ENCODE data around the gene UBE2I.

- TF ChIP-seq CTCF (conservative IDR thresholded peaks at IDR 0.05; ENCODE audit: low read length) (no peak), EZH2phosphoT487 (IDR thresholded peaks at IDR 0.05; ENCODE audit: borderline replicate concordance) (no peak)
These were observed 18.4 kb upstream of the UBE2I start for GRCh38 chr16:1290860-1291575.
